Fibroblast of the aortic adventitia (primary cell): ENCODE measurements around the gene LRMDA. TPM values are rescaled to one million over a fixed set of nuclear protein-coding genes. Genes with fewer than 3 reads are reported as not detected.
A peak's percentile ranks its signal among the peaks of the same experiment; 100 is the strongest.

Source experiments
- DNase-seq: peaks from one replicate; pipeline ENCODE4 v3.0.0-alpha.2; 2010; ENCODE audit warnings: low read depth
- H3K4me3 ChIP-seq: 2 replicates; pipeline ENCODE4 v1.5.1; 2011; ENCODE audit warnings: low read depth, mild to moderate bottlenecking, control low read depth, low read length, moderate library complexity
- total RNA-seq: library from RNA; depleted of rRNA; stranded (reverse); fragments of >200 nt; gene quantifications from 2 replicates; pipeline ENCODE4 v1.2.3, GENCODE V29; 2012; ENCODE audit warnings: low replicate concordance
- TF ChIP-seq, protein P1 (sequence below): IDR thresholded peaks from 2 replicates; pipeline ENCODE4 v1.5.1; 2011; ENCODE audit warnings: mild to moderate bottlenecking, low read length, control low read depth, inconsistent platforms; ENCODE audit not compliant: insufficient read depth

LRMDA gene
- total RNA-seq, 1 donor = 6.3 TPM

DNA sequence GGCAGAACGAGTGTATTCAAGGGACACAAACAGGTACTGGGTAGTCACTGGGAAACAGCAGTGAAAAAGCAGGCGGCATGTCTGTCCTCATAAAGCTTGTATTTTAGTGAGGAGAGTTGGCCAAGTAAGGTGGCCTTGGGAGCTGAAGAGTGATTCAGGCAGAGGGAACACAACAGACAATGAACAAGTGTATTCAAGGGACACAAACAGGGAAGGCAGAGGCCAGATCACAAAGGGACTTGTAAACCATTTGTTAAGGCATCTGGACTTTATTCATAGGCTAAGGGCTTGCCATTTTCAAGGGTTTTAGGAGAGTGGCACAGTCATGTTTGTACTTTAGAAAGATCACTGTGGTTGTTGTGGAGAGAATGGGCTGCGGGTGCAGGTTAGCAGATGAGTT, 49.0 kb downstream of the LRMDA start:
- no peak overlapping the region for H3K4me3 ChIP-seq
- DNase-seq = no peak
- TF ChIP-seq, protein P1, sequence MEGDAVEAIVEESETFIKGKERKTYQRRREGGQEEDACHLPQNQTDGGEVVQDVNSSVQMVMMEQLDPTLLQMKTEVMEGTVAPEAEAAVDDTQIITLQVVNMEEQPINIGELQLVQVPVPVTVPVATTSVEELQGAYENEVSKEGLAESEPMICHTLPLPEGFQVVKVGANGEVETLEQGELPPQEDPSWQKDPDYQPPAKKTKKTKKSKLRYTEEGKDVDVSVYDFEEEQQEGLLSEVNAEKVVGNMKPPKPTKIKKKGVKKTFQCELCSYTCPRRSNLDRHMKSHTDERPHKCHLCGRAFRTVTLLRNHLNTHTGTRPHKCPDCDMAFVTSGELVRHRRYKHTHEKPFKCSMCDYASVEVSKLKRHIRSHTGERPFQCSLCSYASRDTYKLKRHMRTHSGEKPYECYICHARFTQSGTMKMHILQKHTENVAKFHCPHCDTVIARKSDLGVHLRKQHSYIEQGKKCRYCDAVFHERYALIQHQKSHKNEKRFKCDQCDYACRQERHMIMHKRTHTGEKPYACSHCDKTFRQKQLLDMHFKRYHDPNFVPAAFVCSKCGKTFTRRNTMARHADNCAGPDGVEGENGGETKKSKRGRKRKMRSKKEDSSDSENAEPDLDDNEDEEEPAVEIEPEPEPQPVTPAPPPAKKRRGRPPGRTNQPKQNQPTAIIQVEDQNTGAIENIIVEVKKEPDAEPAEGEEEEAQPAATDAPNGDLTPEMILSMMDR = no peak

DNA sequence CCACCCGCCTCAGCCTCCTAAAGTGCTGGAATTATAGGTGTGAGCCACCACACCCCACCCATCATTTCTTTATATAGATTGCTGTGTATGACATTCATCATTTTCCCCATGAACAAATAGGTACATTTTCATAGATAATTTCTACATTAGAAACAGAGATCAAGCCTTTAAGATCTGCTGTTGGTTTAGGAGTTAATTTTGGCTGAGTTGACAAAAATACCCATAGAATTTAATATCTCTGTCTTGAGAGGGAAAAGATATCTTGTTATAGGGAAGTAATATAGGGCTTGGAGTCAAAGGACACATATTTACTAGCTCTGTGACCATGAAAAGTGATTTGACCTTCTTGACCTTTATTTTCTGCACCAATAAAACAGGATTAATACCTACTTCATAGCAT, 51.8 kb downstream of the LRMDA start:
- DNase-seq = no peak
- TF ChIP-seq, protein P1 = no peak
- no peak overlapping the region for H3K4me3 ChIP-seq

DNA sequence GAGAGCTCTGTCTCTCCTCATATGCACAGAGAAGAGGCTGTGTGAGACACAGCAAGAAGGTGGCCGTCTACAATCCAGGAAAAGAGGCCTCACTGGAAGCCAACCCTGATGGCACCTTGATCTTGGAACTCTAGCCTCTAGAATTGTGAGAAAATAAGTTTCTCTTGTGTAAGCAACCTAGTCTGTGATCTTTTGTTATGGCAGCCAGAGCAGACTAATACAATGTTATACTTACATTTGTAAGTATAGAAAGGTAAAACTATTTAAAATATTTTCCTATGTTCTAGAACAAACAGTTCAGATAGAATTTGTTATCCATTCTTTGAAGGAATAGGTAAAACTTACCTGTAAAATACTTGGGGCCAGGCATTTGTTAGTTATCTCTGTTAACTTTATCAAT, 53.3 kb downstream of the LRMDA start:
- DNase-seq = no peak
- TF ChIP-seq, protein P1 = no peak
- no peak overlapping the region for H3K4me3 ChIP-seq

DNA sequence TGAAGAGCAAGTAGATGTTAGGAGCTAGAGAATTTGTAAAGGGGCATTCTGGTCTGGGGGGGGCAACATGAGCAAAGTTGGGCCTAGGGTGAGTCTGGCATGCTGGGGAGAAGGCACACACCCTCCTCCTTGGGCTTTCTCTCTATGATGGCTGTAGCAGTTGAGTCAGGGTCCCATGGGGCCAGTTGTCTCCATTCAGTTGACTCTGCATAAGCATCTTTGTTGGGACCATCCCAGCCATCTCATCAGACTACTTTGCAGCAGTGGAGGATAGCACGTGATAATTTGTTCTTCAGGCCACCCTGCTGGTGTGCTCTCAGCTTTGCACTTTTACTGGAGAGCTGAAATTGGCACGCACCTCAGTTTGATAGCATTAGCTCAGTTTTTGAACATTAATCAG, 55.2 kb downstream of the LRMDA start:
- H3K4me3 ChIP-seq = no peak overlapping the region
- DNase-seq = no peak
- TF ChIP-seq, protein P1 = no peak

GRCh38 chr10:75487087-75487754, 55.8 kb downstream of the LRMDA start:
- TF ChIP-seq, protein P1 = no peak
- no peak overlapping the region for H3K4me3 ChIP-seq
- peak; percentile 64 for DNase-seq

- no peak overlapping the region for H3K4me3 ChIP-seq
- no peak for DNase-seq
- TF ChIP-seq, protein P1 = no peak
Measured at GRCh38 chr10:75487755-75488125, 56.3 kb downstream of the LRMDA start.
